HEK293T (cell line): ENCODE measurements around the gene CEP41.

Source experiments
- CTCF ChIA-PET: fragments of 350-600 bp; formaldehyde crosslinking; extraction: SDS; loops from one replicate; lab custom pipeline; 2021; ENCODE audit warnings: antibody characterized with exemption, inconsistent platforms; lab: Yijun Ruan, JAX
- POLR2A ChIA-PET: fragments of 350-600 bp; formaldehyde crosslinking; extraction: SDS; loops from one replicate; lab custom pipeline; 2020; ENCODE audit warnings: antibody characterized with exemption, inconsistent platforms; lab: Yijun Ruan, JAX
- DNase-seq: peaks from one replicate; pipeline ENCODE4 v3.0.0; 2012; ENCODE audit warnings: mixed read lengths; ENCODE audit errors: extremely low spot score
- ARNT ChIP-seq: fragments of 450-650 bp; IDR thresholded peaks from 2 replicates; pipeline ENCODE4 v1.6.1; 2017; ENCODE audit warnings: mild to moderate bottlenecking
- BHLHE40 ChIP-seq: fragments of 450-650 bp; IDR thresholded peaks from 2 replicates; pipeline ENCODE4 v1.6.1; 2016; ENCODE audit warnings: mild to moderate bottlenecking, moderate library complexity, borderline replicate concordance
- CTBP1 ChIP-seq: fragments of 450-650 bp; IDR thresholded peaks from 2 replicates; pipeline ENCODE4 v1.6.1; 2016; ENCODE audit warnings: borderline replicate concordance
- ELF4 ChIP-seq: fragments of 450-650 bp; IDR thresholded peaks from 2 replicates; pipeline ENCODE4 v1.6.1; 2017; ENCODE audit warnings: antibody characterized with exemption
- FOXA1 ChIP-seq: fragments of 450-650 bp; IDR thresholded peaks from 2 replicates; pipeline ENCODE4 v1.6.1; 2016; ENCODE audit warnings: mild to moderate bottlenecking
- FOXK2 ChIP-seq: fragments of 450-650 bp; IDR thresholded peaks from 2 replicates; pipeline ENCODE4 v1.6.1; 2016; ENCODE audit warnings: mild to moderate bottlenecking
- FOXM1 ChIP-seq: fragments of 450-650 bp; IDR thresholded peaks from 2 replicates; pipeline ENCODE4 v1.6.1; 2017; ENCODE audit warnings: mild to moderate bottlenecking, borderline replicate concordance
- HDGF ChIP-seq: fragments of 450-650 bp; IDR thresholded peaks from 2 replicates; pipeline ENCODE4 v1.6.1; 2017; ENCODE audit warnings: antibody characterized with exemption, borderline replicate concordance
- L3MBTL2 ChIP-seq: fragments of 450-650 bp; conservative IDR thresholded peaks from 2 replicates; pipeline ENCODE4 v1.6.1; 2016; ENCODE audit warnings: mild to moderate bottlenecking
- LEF1 ChIP-seq: fragments of 450-650 bp; IDR thresholded peaks from 2 replicates; pipeline ENCODE4 v1.6.1; 2017; ENCODE audit warnings: mild to moderate bottlenecking, borderline replicate concordance
- NFRKB ChIP-seq: fragments of 450-650 bp; IDR thresholded peaks from 2 replicates; pipeline ENCODE4 v1.6.1; 2016; ENCODE audit warnings: mild to moderate bottlenecking, moderate library complexity
- PKNOX1 ChIP-seq: fragments of 450-650 bp; IDR thresholded peaks from 2 replicates; pipeline ENCODE4 v1.6.1; 2016
- SP1 ChIP-seq: fragments of 450-650 bp; IDR thresholded peaks from 2 replicates; pipeline ENCODE4 v1.6.1; 2017
- SUZ12 ChIP-seq: fragments of 450-650 bp; IDR thresholded peaks from 2 replicates; pipeline ENCODE4 v1.6.1; 2016; ENCODE audit warnings: mild to moderate bottlenecking
- TARDBP ChIP-seq: fragments of 450-650 bp; IDR thresholded peaks from 2 replicates; pipeline ENCODE4 v1.6.1; 2016
- ZNF384 ChIP-seq: fragments of 450-650 bp; IDR thresholded peaks from 2 replicates; pipeline ENCODE4 v1.6.1; 2016

CEP41 gene

GRCh38 chr7:130384841-130385599, 55.8 kb downstream of the CEP41 start:
- no peak for DNase-seq
- TF ChIP-seq ZNF384, result no peak
- TF ChIP-seq CTBP1, result no peak
- no peak for TF ChIP-seq PKNOX1
- TF ChIP-seq FOXA1, result no peak
- no peak for TF ChIP-seq LEF1
- no peak for TF ChIP-seq SP1
- TF ChIP-seq FOXK2, result no peak
- TF ChIP-seq TARDBP, result no peak
- no peak for TF ChIP-seq ARNT
- TF ChIP-seq NFRKB, result no peak
- TF ChIP-seq ELF4, result no peak
- no peak for TF ChIP-seq BHLHE40
- TF ChIP-seq SUZ12, result no peak
- POLR2A ChIA-PET, result no interaction called here
- CTCF ChIA-PET, result interaction anchor here (1.1 kb wide), 1 partner anchor 11 kb away, joined by 3 read pairs; no protein-coding TSS in a partner anchor

- POLR2A ChIA-PET, result no interaction called here
- CTCF ChIA-PET, result interaction anchor here (1.1 kb wide), 1 partner anchor 12 kb away, joined by 3 read pairs; no protein-coding TSS in a partner anchor
- DNase-seq, result no peak
- TF ChIP-seq NFRKB (no peak), TARDBP (no peak), ARNT (no peak), L3MBTL2 (no peak), FOXA1 (no peak), CTBP1 (no peak), SP1 (no peak), SUZ12 (no peak), BHLHE40 (no peak), PKNOX1 (no peak), ELF4 (no peak), ZNF384 (no peak)
These were observed 56.4 kb downstream of the CEP41 start for GRCh38 chr7:130384371-130384801.

GRCh38 chr7:130383187-130383980, 57.4 kb downstream of the CEP41 start:
- POLR2A ChIA-PET, result no interaction called here
- no peak for DNase-seq
- no peak for TF ChIP-seq ELF4
- TF ChIP-seq NFRKB, result no peak
- TF ChIP-seq FOXM1, result no peak
- no peak for TF ChIP-seq FOXA1
- no peak for TF ChIP-seq FOXK2
- no peak for TF ChIP-seq TARDBP
- TF ChIP-seq BHLHE40, result no peak
- no peak for TF ChIP-seq PKNOX1
- TF ChIP-seq L3MBTL2, result no peak
- no peak for TF ChIP-seq LEF1
- CTCF ChIA-PET, result interaction anchor here (1.1 kb wide), 1 partner anchor 13 kb away, joined by 3 read pairs; no protein-coding TSS in a partner anchor

GRCh38 chr7:130381468-130382312, 59.1 kb downstream of the CEP41 start:
- ChIA-PET POLR2A (interaction anchor here (0.6 kb wide), 1 partner anchor 10 kb away, joined by 4 read pairs; no protein-coding TSS in a partner anchor), CTCF (no interaction called here)

GRCh38 chr7:130380861-130381455, 59.9 kb downstream of the CEP41 start:
- TF ChIP-seq NFRKB (no peak), HDGF (no peak), ARNT (no peak), PKNOX1 (no peak), FOXM1 (no peak), FOXK2 (no peak), L3MBTL2 (no peak), LEF1 (no peak), ZNF384 (no peak), ELF4 (no peak), SUZ12 (no peak), TARDBP (no peak), FOXA1 (no peak), CTBP1 (no peak), BHLHE40 (no peak), SP1 (no peak)
- CTCF ChIA-PET, result no interaction called here
- POLR2A ChIA-PET, result interaction anchor here (0.6 kb wide), 1 partner anchor 11 kb away, joined by 4 read pairs; no protein-coding TSS in a partner anchor
- no peak for DNase-seq

More at GRCh38 chr7:130381468-130382312, 59.1 kb downstream of the CEP41 start:
- TF ChIP-seq LEF1 (no peak), SP1 (no peak), TARDBP (no peak), HDGF (no peak), NFRKB (no peak), ZNF384 (no peak)
- DNase-seq, result no peak
